Left lung (tissue), 10 donors: Measurements from ENCODE around the gene PCNX3. TPM values are rescaled to one million over a fixed set of nuclear protein-coding genes. Genes with fewer than 3 reads are reported as not detected.

Source experiments
- ATAC-seq: fragments of 200-7000 bp; cut with Tn5 transposase; one replicate; pipeline ENCODE4 v1.9.1; 2020; ENCODE audit warnings: moderate library complexity
- DNase-seq, 4 donors: peaks; one replicate each; pipeline ENCODE4 v3.0.0-alpha.2; 2013 to 2020
- H3K27ac ChIP-seq, 2 donors: fragments of 200-600 bp; sonication (generic) in 1 of 2; one replicate each; pipeline versions ENCODE4 v1.5.0 to v1.8.0; 2020 to 2021
- H3K27me3 ChIP-seq, 2 donors: fragments of 200-600 bp; sonication (generic) in 1 of 2; one replicate each; pipeline versions ENCODE4 v1.5.0 to v1.8.0; 2020 to 2021
- H3K36me3 ChIP-seq, 2 donors: fragments of 200-600 bp; sonication (generic) in 1 of 2; one replicate each; pipeline versions ENCODE4 v1.5.0 to v1.8.0; 2020 to 2021
- H3K4me1 ChIP-seq, 2 donors: fragments of 200-600 bp; one replicate each; pipeline ENCODE4 v1.8.0; 2021
- H3K4me3 ChIP-seq, 2 donors: fragments of 200-600 bp; sonication (generic) in 1 of 2; one replicate each; pipeline versions ENCODE4 v1.5.0 to v1.8.0; 2020 to 2021; ENCODE audit warnings: mild to moderate bottlenecking in 1 of 2
- H3K9me3 ChIP-seq, 2 donors: fragments of 200-600 bp; sonication (generic) in 1 of 2; one replicate each; pipeline versions ENCODE4 v1.5.0 to v1.8.0; 2020 to 2021
- CTCF ChIP-seq, 2 donors: fragments of 200-600 bp; sonication (generic) in 1 of 2; IDR thresholded peaks; one replicate each; pipeline versions ENCODE4 v1.5.0 to v1.8.0; 2021; ENCODE audit warnings: antibody characterized with exemption in 2 of 2
- intact Hi-C, 2 donors: fragments of 100-400 bp; cut with DNase I; formaldehyde crosslinking; loops; one replicate each; pipeline versions ENCODE4 v1.11.2 to v1.14.2; 2022
- polyA plus RNA-seq, 6 donors: library from polyadenylated mRNA; unstranded; fragments of 120-200 nt; gene quantifications; one replicate each; pipeline ENCODE4 v1.2.1, GENCODE V29; 2013; ENCODE audit not compliant: insufficient read length in 6 of 6
- total RNA-seq, 2 donors: library from RNA; stranded (reverse); fragmentation: NEBNext Ultra II Directional; extraction: Animal tissue kit (Norgen Biotek cat#: 25700); gene quantifications; one replicate each; pipeline ENCODE4 v1.2.1, GENCODE V29; 2021
- donor health status: DM: no; HTN: yes; CAD: no.
- donor health status: DM: no; HTN: no; CAD: no.

The PCNX3 gene
- total and polyA plus RNA-seq, 8 donors = 19.9 to 44.5 (median 26.2) TPM

GRCh38 chr11:65589444-65590239 lies 25.9 kb upstream of the PCNX3 start:
- ATAC-seq = no peak
- TF ChIP-seq CTCF (IDR thresholded peaks at IDR 0.05) = no peak
- H3K4me3 ChIP-seq = no peak overlapping the region
- no peaks in the 10 kb centered on the region for H3K27me3 ChIP-seq
- H3K36me3 ChIP-seq = peaks cover 0 to 81% of the 10 kb centered on the region in 2 donors
- peak overlapping the region in 1 of 2 donors; percentile 55 for H3K27ac ChIP-seq
- H3K4me1 ChIP-seq = peaks cover 10 to 73% of the 10 kb centered on the region in 2 donors
- intact Hi-C loops = loop anchor here in 1 of 2 donors (10.0 kb wide), 1 partner anchor 45 kb away; no protein-coding TSS in a partner anchor
- no peaks in the 10 kb centered on the region for H3K9me3 ChIP-seq
- no peak for DNase-seq

GRCh38 chr11:65590240-65590738 lies 25.3 kb upstream of the PCNX3 start:
- DNase-seq (peak in 1 of 4 donors; percentile 80), ATAC-seq (no peak)
- H3K9me3 ChIP-seq = no peaks in the 10 kb centered on the region
- H3K36me3 ChIP-seq = peaks cover 0 to 76% of the 10 kb centered on the region in 2 donors
- intact Hi-C loops = loop anchor here in 1 of 2 donors (10.0 kb wide), 1 partner anchor 45 kb away; no protein-coding TSS in a partner anchor
- H3K27ac ChIP-seq = peak overlapping the region in 1 of 2 donors; percentile 41
- H3K27me3 ChIP-seq = no peaks in the 10 kb centered on the region
- no peak overlapping the region for H3K4me3 ChIP-seq
- no peak for TF ChIP-seq CTCF (IDR thresholded peaks at IDR 0.05)
- peaks cover 12 to 76% of the 10 kb centered on the region in 2 donors for H3K4me1 ChIP-seq

- DNase-seq = no peak
Observed at GRCh38 chr11:65591939-65592857, 23.4 kb upstream of the PCNX3 start.

GRCh38 chr11:65592858-65593517 lies 22.6 kb upstream of the PCNX3 start:
- intact Hi-C loops = loop anchor here in 1 of 2 donors (10.0 kb wide), 1 partner anchor 48 kb away; no protein-coding TSS in a partner anchor
- peaks cover 0 to 72% of the 10 kb centered on the region in 2 donors for H3K36me3 ChIP-seq
- ATAC-seq (no peak), DNase-seq (no peak)
- peaks cover 9 to 53% of the 10 kb centered on the region in 2 donors for H3K4me1 ChIP-seq
- no peak for TF ChIP-seq CTCF (IDR thresholded peaks at IDR 0.05)
- H3K9me3 ChIP-seq = no peaks in the 10 kb centered on the region
- H3K27ac ChIP-seq = peak overlapping the region in 1 of 2 donors; percentile 69
- H3K27me3 ChIP-seq = no peaks in the 10 kb centered on the region
- no peak overlapping the region for H3K4me3 ChIP-seq

More at GRCh38 chr11:65591939-65592857, 23.4 kb upstream of the PCNX3 start:
- Histone ChIP-seq H3K4me3 (peak overlapping the region in 1 of 2 donors; percentile 9), H3K9me3 (no peaks in the 10 kb centered on the region), H3K4me1 (peaks cover 14 to 61% of the 10 kb centered on the region in 2 donors), H3K36me3 (peaks cover 0 to 69% of the 10 kb centered on the region in 2 donors), H3K27ac (peak overlapping the region; percentile 53 to 69), H3K27me3 (no peaks in the 10 kb centered on the region)
- no peak for TF ChIP-seq CTCF (IDR thresholded peaks at IDR 0.05)
- intact Hi-C loops = loop anchor here in 1 of 2 donors (10.0 kb wide), 1 partner anchor 47 kb away; no protein-coding TSS in a partner anchor
- ATAC-seq = peak; percentile 49
